HEK293 (cell line): ENCODE results near the gene SLC37A3.
A peak's percentile ranks its signal among the peaks of the same experiment; 100 is the strongest.

Experiments used
- CTCF ChIA-PET: fragments of 350-600 bp; formaldehyde crosslinking; extraction: SDS; loops from one replicate; lab custom pipeline; 2021; ENCODE audit warnings: antibody characterized with exemption; lab: Yijun Ruan, JAX
- POLR2A ChIA-PET: fragments of 300-600 bp; formaldehyde crosslinking; extraction: SDS; loops from one replicate; lab custom pipeline; 2020; ENCODE audit warnings: antibody characterized with exemption, inconsistent platforms; lab: Yijun Ruan, JAX
- H3K27ac ChIP-seq: fragments of 200-500 bp; sonication (Bioruptor generic); 2 replicates; pipeline ENCODE4 v1.5.1; 2014; ENCODE audit warnings: low read depth, low read length, control low read depth, inconsistent platforms; ENCODE audit errors: extremely low read depth
- H3K36me3 ChIP-seq, 2 experiments: fragments of 200-500 bp in 1 of 2; sonication (Bioruptor generic) in 1 of 2; 1 replicate in 1 of 2; 2 replicates in 1 of 2; pipeline ENCODE4 v1.5.1; 2014 to 2017; ENCODE audit warnings: inconsistent platforms in 2 of 2, low read length in 2 of 2; ENCODE audit not compliant: control insufficient read depth in 2 of 2, insufficient read depth in 1 of 2
- H3K4me1 ChIP-seq: fragments of 200-500 bp; sonication (Bioruptor generic); 2 replicates; pipeline ENCODE4 v1.5.1; 2014; ENCODE audit warnings: mild to moderate bottlenecking, low read length, inconsistent platforms; ENCODE audit not compliant: control insufficient read depth, insufficient read depth
- H3K4me3 ChIP-seq: 2 replicates; pipeline ENCODE4 v1.5.1; 2011; ENCODE audit warnings: low read depth, mild to moderate bottlenecking, control low read depth, low read length, moderate library complexity
- H3K9me3 ChIP-seq: fragments of 200-500 bp; sonication (Bioruptor generic); 2 replicates; pipeline ENCODE4 v1.5.1; 2014; ENCODE audit warnings: low read depth, low read length, inconsistent platforms; ENCODE audit not compliant: control insufficient read depth, insufficient read depth
- FEZF1 ChIP-seq: fragments of 450-650 bp; formaldehyde crosslinking; IDR thresholded peaks from 2 replicates; pipeline ENCODE4 v1.5.1; 2016; ENCODE audit warnings: missing biosample characterization, missing genetic modification characterization
- SCRT1 ChIP-seq: fragments of 450-650 bp; formaldehyde crosslinking; IDR thresholded peaks from 2 replicates; pipeline ENCODE4 v1.5.1; 2016; ENCODE audit warnings: missing biosample characterization, missing genetic modification characterization, borderline replicate concordance
- SCRT2 ChIP-seq: fragments of 450-650 bp; formaldehyde crosslinking; IDR thresholded peaks from 2 replicates; pipeline ENCODE4 v1.5.1; 2016; ENCODE audit warnings: missing biosample characterization, missing genetic modification characterization
- TCF7L2 ChIP-seq: IDR thresholded peaks from 2 replicates; pipeline ENCODE4 v1.6.1; 2011; ENCODE audit warnings: low read depth, mild to moderate bottlenecking, inconsistent platforms, low read length, moderate library complexity, borderline replicate concordance
- ZBTB17 ChIP-seq: fragments of 450-650 bp; formaldehyde crosslinking; IDR thresholded peaks from 2 replicates; pipeline ENCODE4 v1.5.1; 2016; ENCODE audit warnings: missing biosample characterization, missing genetic modification characterization
- ZBTB48 ChIP-seq: fragments of 450-650 bp; formaldehyde crosslinking; IDR thresholded peaks from 2 replicates; pipeline ENCODE4 v1.5.1; 2016; ENCODE audit warnings: missing biosample characterization, missing genetic modification characterization
- ZNF19 ChIP-seq: fragments of 450-650 bp; formaldehyde crosslinking; IDR thresholded peaks from 2 replicates; pipeline ENCODE4; 2016; ENCODE audit warnings: missing biosample characterization, missing genetic modification characterization, low read depth
- ZNF37A ChIP-seq: fragments of 450-650 bp; IDR thresholded peaks from 2 replicates; pipeline ENCODE4 v1.5.1; 2018; ENCODE audit warnings: missing biosample characterization, missing genetic modification characterization
- ZNF571 ChIP-seq: fragments of 450-650 bp; formaldehyde crosslinking; IDR thresholded peaks from 2 replicates; pipeline ENCODE4 v1.5.0; 2017; ENCODE audit warnings: missing biosample characterization, missing genetic modification characterization
- ZXDB ChIP-seq: fragments of 450-650 bp; formaldehyde crosslinking; IDR thresholded peaks from 2 replicates; pipeline ENCODE4 v1.5.1; 2016; ENCODE audit warnings: missing biosample characterization, missing genetic modification characterization
- TF ChIP-seq, protein P1 (sequence below): fragments of 450-650 bp; formaldehyde crosslinking; IDR thresholded peaks from 2 replicates; pipeline ENCODE4 v1.5.1; 2017; ENCODE audit warnings: missing biosample characterization, missing genetic modification characterization
- TF ChIP-seq, protein P2 (sequence below): fragments of 450-650 bp; formaldehyde crosslinking; IDR thresholded peaks from 2 replicates; pipeline ENCODE4; 2016; ENCODE audit warnings: missing biosample characterization, missing genetic modification characterization
- TF ChIP-seq, protein P3 (sequence below): fragments of 450-650 bp; formaldehyde crosslinking; IDR thresholded peaks from 2 replicates; pipeline ENCODE4 v1.5.1; 2016; ENCODE audit warnings: missing biosample characterization, missing genetic modification characterization, borderline replicate concordance
- TF ChIP-seq, protein P4 (sequence below): fragments of 450-650 bp; formaldehyde crosslinking; IDR thresholded peaks from 2 replicates; pipeline ENCODE4 v1.5.1; 2016; ENCODE audit warnings: missing biosample characterization, missing genetic modification characterization
- TF ChIP-seq, protein P5 (sequence below): fragments of 450-650 bp; IDR thresholded peaks from 2 replicates; pipeline ENCODE4 v1.5.1; 2018; ENCODE audit warnings: missing biosample characterization, missing genetic modification characterization
- TF ChIP-seq, protein P6 (sequence below): fragments of 450-650 bp; formaldehyde crosslinking; IDR thresholded peaks from 2 replicates; pipeline ENCODE4 v1.5.1; 2016; ENCODE audit warnings: missing biosample characterization, missing genetic modification characterization
- TF ChIP-seq, protein P7 (sequence below): fragments of 450-650 bp; formaldehyde crosslinking; IDR thresholded peaks from 2 replicates; pipeline ENCODE4 v1.5.1; 2016; ENCODE audit warnings: missing biosample characterization, missing genetic modification characterization, low read depth
- TF ChIP-seq, protein P8 (sequence below): fragments of 450-650 bp; formaldehyde crosslinking; IDR thresholded peaks from 2 replicates; pipeline ENCODE4 v1.5.1; 2016; ENCODE audit warnings: missing biosample characterization, missing genetic modification characterization

The SLC37A3 gene

DNA sequence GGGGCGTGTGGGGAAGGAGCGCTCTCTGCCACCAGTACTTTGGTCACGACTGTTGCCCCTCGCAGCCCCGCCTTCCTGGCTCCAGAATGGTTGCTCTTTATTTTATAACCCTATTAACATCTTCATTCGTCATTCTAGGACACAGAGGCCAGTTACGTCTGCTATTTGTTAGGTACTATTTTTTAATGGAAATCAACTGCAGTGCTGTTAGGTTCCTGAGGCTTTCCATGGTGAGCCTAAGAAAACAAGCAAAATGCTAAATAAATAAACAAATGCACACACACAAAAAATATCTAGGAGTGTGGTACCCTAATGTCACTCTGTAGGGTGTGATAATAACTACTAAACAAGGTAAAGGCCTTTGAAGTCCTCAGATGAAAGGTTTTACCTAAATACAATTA, 71.1 kb downstream of the SLC37A3 start:
- ChIA-PET POLR2A (interaction anchor here (1.0 to 1.1 kb wide), 2 partner anchors 71 to 150 kb away, joined by 3 read pairs; partner anchors contain the start of gene SLC37A3), CTCF (interaction anchor here (0.7 to 0.9 kb wide), 2 partner anchors 84 to 699 kb away, joined by 3 to 5 read pairs; no protein-coding TSS in a partner anchor)
- Histone ChIP-seq H3K27ac (no peak overlapping the region), H3K4me1 (no peaks in the 10 kb centered on the region)
- TF ChIP-seq FEZF1 (peak; percentile 64; the same call in 1 of the 2 replicates), ZBTB48 (tag by site-specific recombination) (no peak), ZXDB (tag by site-specific recombination) (no peak), TCF7L2 (peak; percentile 70), ZNF19 (no peak), ZNF571 (tag by site-specific recombination) (no peak)
- TF ChIP-seq, protein P1, sequence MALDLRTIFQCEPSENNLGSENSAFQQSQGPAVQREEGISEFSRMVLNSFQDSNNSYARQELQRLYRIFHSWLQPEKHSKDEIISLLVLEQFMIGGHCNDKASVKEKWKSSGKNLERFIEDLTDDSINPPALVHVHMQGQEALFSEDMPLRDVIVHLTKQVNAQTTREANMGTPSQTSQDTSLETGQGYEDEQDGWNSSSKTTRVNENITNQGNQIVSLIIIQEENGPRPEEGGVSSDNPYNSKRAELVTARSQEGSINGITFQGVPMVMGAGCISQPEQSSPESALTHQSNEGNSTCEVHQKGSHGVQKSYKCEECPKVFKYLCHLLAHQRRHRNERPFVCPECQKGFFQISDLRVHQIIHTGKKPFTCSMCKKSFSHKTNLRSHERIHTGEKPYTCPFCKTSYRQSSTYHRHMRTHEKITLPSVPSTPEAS (tag by site-specific recombination): peak; percentile 41; the same call in 1 of the 2 replicates
- TF ChIP-seq, protein P2, sequence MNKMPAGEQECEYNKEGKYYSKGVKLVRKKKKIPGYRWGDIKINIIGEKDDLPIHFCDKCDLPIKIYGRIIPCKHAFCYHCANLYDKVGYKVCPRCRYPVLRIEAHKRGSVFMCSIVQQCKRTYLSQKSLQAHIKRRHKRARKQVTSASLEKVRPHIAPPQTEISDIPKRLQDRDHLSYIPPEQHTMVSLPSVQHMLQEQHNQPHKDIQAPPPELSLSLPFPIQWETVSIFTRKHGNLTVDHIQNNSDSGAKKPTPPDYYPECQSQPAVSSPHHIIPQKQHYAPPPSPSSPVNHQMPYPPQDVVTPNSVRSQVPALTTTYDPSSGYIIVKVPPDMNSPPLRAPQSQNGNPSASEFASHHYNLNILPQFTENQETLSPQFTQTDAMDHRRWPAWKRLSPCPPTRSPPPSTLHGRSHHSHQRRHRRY: no peak
- TF ChIP-seq, protein P3, sequence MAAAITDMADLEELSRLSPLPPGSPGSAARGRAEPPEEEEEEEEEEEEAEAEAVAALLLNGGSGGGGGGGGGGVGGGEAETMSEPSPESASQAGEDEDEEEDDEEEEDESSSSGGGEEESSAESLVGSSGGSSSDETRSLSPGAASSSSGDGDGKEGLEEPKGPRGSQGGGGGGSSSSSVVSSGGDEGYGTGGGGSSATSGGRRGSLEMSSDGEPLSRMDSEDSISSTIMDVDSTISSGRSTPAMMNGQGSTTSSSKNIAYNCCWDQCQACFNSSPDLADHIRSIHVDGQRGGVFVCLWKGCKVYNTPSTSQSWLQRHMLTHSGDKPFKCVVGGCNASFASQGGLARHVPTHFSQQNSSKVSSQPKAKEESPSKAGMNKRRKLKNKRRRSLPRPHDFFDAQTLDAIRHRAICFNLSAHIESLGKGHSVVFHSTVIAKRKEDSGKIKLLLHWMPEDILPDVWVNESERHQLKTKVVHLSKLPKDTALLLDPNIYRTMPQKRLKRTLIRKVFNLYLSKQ (tag by site-specific recombination): no peak
- TF ChIP-seq, protein P4, sequence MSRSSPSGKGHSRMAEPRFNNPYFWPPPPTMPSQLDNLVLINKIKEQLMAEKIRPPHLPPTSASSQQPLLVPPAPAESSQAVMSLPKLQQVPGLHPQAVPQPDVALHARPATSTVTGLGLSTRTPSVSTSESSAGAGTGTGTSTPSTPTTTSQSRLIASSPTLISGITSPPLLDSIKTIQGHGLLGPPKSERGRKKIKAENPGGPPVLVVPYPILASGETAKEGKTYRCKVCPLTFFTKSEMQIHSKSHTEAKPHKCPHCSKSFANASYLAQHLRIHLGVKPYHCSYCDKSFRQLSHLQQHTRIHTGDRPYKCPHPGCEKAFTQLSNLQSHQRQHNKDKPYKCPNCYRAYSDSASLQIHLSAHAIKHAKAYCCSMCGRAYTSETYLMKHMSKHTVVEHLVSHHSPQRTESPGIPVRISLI (tag by site-specific recombination): no peak
- TF ChIP-seq, all 188 proteins: peak for 3
- Histone ChIP-seq H3K4me3 (no peak overlapping the region), H3K9me3 (no peaks in the 10 kb centered on the region), H3K36me3 (no peaks in the 10 kb centered on the region)

DNA sequence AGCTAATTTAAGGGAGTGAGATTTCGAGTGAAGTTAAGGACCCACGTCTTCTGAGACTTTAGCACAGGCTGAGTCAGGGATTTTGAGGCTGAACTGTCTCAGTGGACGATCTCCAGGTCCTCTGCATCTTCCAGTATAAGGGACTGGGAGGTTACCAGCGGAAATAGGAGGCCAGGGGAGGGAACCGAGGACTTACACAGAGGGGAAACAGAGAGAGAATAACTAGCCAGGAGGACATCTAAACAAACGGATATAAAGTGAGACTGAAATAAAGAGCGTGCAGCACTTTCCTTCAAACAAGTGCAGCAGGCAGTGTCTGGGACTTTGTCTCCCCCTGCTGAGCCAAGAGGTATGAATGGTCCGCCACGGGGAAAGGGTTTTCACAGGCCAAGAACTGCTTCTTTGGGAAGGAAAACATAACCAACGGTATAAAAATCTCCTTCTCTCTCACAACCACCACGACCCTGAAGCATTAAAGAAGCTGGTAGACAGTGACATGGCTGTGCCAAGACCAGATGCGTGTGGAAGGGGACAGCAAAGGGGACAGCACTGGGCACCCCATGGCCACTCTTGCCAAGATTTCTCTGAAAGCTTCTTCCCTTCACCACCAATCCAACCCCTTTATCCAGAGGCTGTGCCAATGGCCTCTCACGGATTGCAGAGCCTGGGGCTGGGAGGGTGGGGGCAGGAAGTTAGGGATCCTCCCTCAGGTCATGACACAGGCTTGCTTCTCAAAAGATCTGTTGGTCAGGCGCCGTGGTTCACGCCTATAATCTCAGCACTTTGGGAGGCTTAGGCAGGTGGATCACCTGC, 72.0 kb downstream of the SLC37A3 start:
- H3K4me1 ChIP-seq: no peaks in the 10 kb centered on the region
- ChIA-PET POLR2A (interaction anchor here (0.6 to 1.1 kb wide), 3 partner anchors 10 to 149 kb away, joined by 3 to 6 read pairs (median 3); partner anchors contain the start of gene SLC37A3), CTCF (interaction anchor here (0.5 to 1.5 kb wide), 15 partner anchors 10 to 827 kb away, joined by 3 to 5 read pairs (median 4); partner anchors contain the start of gene KDM7A)
- no peaks in the 10 kb centered on the region for H3K36me3 ChIP-seq
- H3K9me3 ChIP-seq: no peaks in the 10 kb centered on the region
- no peak overlapping the region for H3K4me3 ChIP-seq
- H3K27ac ChIP-seq: no peak overlapping the region
- TF ChIP-seq ZNF37A (no peak), TCF7L2 (no peak), SCRT1 (0 out of 2 replicates have a peak, but pooled peaks have one; percentile 8), SCRT2 (peak; percentile 39; the same call in 1 of the 2 replicates), ZBTB17 (tag by site-specific recombination) (no peak)
- TF ChIP-seq, protein P5, sequence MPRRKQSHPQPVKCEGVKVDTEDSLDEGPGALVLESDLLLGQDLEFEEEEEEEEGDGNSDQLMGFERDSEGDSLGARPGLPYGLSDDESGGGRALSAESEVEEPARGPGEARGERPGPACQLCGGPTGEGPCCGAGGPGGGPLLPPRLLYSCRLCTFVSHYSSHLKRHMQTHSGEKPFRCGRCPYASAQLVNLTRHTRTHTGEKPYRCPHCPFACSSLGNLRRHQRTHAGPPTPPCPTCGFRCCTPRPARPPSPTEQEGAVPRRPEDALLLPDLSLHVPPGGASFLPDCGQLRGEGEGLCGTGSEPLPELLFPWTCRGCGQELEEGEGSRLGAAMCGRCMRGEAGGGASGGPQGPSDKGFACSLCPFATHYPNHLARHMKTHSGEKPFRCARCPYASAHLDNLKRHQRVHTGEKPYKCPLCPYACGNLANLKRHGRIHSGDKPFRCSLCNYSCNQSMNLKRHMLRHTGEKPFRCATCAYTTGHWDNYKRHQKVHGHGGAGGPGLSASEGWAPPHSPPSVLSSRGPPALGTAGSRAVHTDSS (tag by site-specific recombination): no peak
- TF ChIP-seq, protein P6, sequence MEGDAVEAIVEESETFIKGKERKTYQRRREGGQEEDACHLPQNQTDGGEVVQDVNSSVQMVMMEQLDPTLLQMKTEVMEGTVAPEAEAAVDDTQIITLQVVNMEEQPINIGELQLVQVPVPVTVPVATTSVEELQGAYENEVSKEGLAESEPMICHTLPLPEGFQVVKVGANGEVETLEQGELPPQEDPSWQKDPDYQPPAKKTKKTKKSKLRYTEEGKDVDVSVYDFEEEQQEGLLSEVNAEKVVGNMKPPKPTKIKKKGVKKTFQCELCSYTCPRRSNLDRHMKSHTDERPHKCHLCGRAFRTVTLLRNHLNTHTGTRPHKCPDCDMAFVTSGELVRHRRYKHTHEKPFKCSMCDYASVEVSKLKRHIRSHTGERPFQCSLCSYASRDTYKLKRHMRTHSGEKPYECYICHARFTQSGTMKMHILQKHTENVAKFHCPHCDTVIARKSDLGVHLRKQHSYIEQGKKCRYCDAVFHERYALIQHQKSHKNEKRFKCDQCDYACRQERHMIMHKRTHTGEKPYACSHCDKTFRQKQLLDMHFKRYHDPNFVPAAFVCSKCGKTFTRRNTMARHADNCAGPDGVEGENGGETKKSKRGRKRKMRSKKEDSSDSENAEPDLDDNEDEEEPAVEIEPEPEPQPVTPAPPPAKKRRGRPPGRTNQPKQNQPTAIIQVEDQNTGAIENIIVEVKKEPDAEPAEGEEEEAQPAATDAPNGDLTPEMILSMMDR (tag by site-specific recombination): peak; percentile 39; the same call in 1 of the 2 replicates
- TF ChIP-seq, protein P7, sequence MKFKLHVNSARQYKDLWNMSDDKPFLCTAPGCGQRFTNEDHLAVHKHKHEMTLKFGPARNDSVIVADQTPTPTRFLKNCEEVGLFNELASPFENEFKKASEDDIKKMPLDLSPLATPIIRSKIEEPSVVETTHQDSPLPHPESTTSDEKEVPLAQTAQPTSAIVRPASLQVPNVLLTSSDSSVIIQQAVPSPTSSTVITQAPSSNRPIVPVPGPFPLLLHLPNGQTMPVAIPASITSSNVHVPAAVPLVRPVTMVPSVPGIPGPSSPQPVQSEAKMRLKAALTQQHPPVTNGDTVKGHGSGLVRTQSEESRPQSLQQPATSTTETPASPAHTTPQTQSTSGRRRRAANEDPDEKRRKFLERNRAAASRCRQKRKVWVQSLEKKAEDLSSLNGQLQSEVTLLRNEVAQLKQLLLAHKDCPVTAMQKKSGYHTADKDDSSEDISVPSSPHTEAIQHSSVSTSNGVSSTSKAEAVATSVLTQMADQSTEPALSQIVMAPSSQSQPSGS (tag by site-specific recombination): no peak
- TF ChIP-seq, protein P8, sequence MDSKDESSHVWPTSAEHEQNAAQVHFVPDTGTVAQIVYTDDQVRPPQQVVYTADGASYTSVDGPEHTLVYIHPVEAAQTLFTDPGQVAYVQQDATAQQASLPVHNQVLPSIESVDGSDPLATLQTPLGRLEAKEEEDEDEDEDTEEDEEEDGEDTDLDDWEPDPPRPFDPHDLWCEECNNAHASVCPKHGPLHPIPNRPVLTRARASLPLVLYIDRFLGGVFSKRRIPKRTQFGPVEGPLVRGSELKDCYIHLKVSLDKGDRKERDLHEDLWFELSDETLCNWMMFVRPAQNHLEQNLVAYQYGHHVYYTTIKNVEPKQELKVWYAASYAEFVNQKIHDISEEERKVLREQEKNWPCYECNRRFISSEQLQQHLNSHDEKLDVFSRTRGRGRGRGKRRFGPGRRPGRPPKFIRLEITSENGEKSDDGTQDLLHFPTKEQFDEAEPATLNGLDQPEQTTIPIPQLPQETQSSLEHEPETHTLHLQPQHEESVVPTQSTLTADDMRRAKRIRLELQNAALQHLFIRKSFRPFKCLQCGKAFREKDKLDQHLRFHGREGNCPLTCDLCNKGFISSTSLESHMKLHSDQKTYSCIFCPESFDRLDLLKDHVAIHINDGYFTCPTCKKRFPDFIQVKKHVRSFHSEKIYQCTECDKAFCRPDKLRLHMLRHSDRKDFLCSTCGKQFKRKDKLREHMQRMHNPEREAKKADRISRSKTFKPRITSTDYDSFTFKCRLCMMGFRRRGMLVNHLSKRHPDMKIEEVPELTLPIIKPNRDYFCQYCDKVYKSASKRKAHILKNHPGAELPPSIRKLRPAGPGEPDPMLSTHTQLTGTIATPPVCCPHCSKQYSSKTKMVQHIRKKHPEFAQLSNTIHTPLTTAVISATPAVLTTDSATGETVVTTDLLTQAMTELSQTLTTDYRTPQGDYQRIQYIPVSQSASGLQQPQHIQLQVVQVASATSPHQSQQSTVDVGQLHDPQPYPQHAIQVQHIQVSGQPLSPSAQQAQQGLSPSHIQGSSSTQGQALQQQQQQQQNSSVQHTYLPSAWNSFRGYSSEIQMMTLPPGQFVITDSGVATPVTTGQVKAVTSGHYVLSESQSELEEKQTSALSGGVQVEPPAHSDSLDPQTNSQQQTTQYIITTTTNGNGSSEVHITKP: 0 out of 2 replicates have a peak, but pooled peaks have one; percentile 12
